Prostate gland (tissue), 2 donors: ENCODE results near the gene MGAT1.

Experiments
- POLR2AphosphoS5 ChIP-seq: sonication (generic); formaldehyde crosslinking; IDR thresholded peaks from one replicate; pipeline ENCODE4 v1.6.1; 2017; ENCODE audit warnings: antibody characterized with exemption
- TF ChIP-seq, protein P1 (sequence below), 4 experiments: fragments of 200-600 bp in 2 of 4; fragments of 450-650 bp in 2 of 4; sonication (generic) in 2 of 4; IDR thresholded peaks; 1 replicate in 3 of 4; 2 replicates in 1 of 4; pipeline ENCODE4 v1.5.1; 2016 to 2019; ENCODE audit warnings: antibody characterized with exemption in 4 of 4, mild to moderate bottlenecking in 2 of 4, moderate library complexity in 2 of 4

GRCh38 chr5:180818677-180819341 is 16.2 kb upstream of the MGAT1 start:
- TF ChIP-seq, protein P1, sequence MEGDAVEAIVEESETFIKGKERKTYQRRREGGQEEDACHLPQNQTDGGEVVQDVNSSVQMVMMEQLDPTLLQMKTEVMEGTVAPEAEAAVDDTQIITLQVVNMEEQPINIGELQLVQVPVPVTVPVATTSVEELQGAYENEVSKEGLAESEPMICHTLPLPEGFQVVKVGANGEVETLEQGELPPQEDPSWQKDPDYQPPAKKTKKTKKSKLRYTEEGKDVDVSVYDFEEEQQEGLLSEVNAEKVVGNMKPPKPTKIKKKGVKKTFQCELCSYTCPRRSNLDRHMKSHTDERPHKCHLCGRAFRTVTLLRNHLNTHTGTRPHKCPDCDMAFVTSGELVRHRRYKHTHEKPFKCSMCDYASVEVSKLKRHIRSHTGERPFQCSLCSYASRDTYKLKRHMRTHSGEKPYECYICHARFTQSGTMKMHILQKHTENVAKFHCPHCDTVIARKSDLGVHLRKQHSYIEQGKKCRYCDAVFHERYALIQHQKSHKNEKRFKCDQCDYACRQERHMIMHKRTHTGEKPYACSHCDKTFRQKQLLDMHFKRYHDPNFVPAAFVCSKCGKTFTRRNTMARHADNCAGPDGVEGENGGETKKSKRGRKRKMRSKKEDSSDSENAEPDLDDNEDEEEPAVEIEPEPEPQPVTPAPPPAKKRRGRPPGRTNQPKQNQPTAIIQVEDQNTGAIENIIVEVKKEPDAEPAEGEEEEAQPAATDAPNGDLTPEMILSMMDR (IDR thresholded peaks at IDR 0.05) = no peak
- no peak for TF ChIP-seq POLR2AphosphoS5
